HG03280 (cell line): ENCODE data around the gene CEACAM1.
"Not testable (repeated sequence)": the region's sequence is repeated elsewhere in the genome, so short reads cannot be mapped to it uniquely, and the experiment has no call there.

Experiments
- ATAC-seq: cut with Tn5 transposase; IDR thresholded peaks from one replicate; pipeline ENCODE4 v1.9.1; 2021; ENCODE audit warnings: mild to moderate bottlenecking, moderate library complexity; ENCODE audit not compliant: unreplicated experiment

The CEACAM1 gene

GRCh38 chr19:42512743-42513304 is 15.5 kb downstream of the CEACAM1 start:
- peak; percentile 83 for ATAC-seq

- ATAC-seq = no peak
Observed at GRCh38 chr19:42512130-42512636, 16.1 kb downstream of the CEACAM1 start.

GRCh38 chr19:42511340-42511739 is 16.9 kb downstream of the CEACAM1 start:
- no peak for ATAC-seq

GRCh38 chr19:42508892-42509444 is 19.3 kb downstream of the CEACAM1 start:
- no peak for ATAC-seq

GRCh38 chr19:42505066-42505465 is 23.2 kb downstream of the CEACAM1 start:
- no peak for ATAC-seq

- ATAC-seq = no peak
Observed at GRCh38 chr19:42501733-42502132, 26.5 kb downstream of the CEACAM1 start.

GRCh38 chr19:42501243-42501642 is 27.0 kb downstream of the CEACAM1 start:
- not testable (repeated sequence) for ATAC-seq

- ATAC-seq = no peak
Observed at GRCh38 chr19:42498169-42498757, 30.0 kb downstream of the CEACAM1 start.

GRCh38 chr19:42497492-42498168 is 30.7 kb downstream of the CEACAM1 start:
- peak; percentile 69 for ATAC-seq

GRCh38 chr19:42496460-42497133 is 31.7 kb downstream of the CEACAM1 start:
- no peak for ATAC-seq

- no peak for ATAC-seq
Observed at GRCh38 chr19:42495663-42496062, 32.6 kb downstream of the CEACAM1 start.

- no peak for ATAC-seq
Observed at GRCh38 chr19:42494321-42494720, 34.0 kb downstream of the CEACAM1 start.

GRCh38 chr19:42488783-42489521 is 39.3 kb downstream of the CEACAM1 start:
- ATAC-seq = no peak

- ATAC-seq = no peak
Observed at GRCh38 chr19:42487798-42488178, 40.5 kb downstream of the CEACAM1 start.

- ATAC-seq = no peak
Observed at GRCh38 chr19:42487032-42487797, 41.1 kb downstream of the CEACAM1 start.

- not testable (repeated sequence) for ATAC-seq
Observed at GRCh38 chr19:42485036-42485435, 43.2 kb downstream of the CEACAM1 start.

GRCh38 chr19:42480335-42481095 is 47.8 kb downstream of the CEACAM1 start:
- no peak for ATAC-seq

GRCh38 chr19:42479736-42480135 is 48.5 kb downstream of the CEACAM1 start:
- ATAC-seq = no peak

GRCh38 chr19:42478765-42479311 is 49.4 kb downstream of the CEACAM1 start:
- ATAC-seq = no peak
